ENCODE results near the gene GLIS1.

The GLIS1 gene

DNA sequence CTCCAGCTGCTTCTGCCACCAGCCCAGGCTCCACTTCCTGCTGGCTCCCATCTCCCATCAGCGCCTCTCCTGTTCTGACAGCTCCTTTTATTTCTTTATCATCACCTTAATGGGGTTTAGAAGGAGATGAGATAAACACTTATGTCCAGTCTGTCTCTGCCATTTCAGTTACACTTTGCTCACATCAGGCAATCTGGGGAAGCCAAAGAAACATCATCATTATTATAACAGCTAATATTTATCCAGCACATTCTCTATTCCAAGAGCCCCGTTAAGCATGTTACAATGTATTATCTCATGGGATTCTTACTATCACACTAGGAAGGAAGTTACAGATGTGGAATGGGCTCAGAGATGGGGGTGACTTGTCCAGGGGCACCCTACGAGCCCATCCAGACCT, 248.6 kb downstream of the GLIS1 start:
- POLR2A ChIA-PET: no interaction called here
- CTCF ChIA-PET: interaction anchor here (1.1 to 8.9 kb wide), 5 partner anchors 11 to 265 kb away, joined by 3 to 191 read pairs (median 3); partner anchors contain the start of gene GLIS1
- no peak for DNase-seq (ENCODE audit: low read depth, low spot score)
- TF ChIP-seq, protein P1, sequence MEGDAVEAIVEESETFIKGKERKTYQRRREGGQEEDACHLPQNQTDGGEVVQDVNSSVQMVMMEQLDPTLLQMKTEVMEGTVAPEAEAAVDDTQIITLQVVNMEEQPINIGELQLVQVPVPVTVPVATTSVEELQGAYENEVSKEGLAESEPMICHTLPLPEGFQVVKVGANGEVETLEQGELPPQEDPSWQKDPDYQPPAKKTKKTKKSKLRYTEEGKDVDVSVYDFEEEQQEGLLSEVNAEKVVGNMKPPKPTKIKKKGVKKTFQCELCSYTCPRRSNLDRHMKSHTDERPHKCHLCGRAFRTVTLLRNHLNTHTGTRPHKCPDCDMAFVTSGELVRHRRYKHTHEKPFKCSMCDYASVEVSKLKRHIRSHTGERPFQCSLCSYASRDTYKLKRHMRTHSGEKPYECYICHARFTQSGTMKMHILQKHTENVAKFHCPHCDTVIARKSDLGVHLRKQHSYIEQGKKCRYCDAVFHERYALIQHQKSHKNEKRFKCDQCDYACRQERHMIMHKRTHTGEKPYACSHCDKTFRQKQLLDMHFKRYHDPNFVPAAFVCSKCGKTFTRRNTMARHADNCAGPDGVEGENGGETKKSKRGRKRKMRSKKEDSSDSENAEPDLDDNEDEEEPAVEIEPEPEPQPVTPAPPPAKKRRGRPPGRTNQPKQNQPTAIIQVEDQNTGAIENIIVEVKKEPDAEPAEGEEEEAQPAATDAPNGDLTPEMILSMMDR (IDR thresholded peaks at IDR 0.05; ENCODE audit: insufficient read depth, low read length, missing control alignments): no peak
- H3K4me3 ChIP-seq (ENCODE audit: low read depth, low read length): no peak overlapping the region

DNA sequence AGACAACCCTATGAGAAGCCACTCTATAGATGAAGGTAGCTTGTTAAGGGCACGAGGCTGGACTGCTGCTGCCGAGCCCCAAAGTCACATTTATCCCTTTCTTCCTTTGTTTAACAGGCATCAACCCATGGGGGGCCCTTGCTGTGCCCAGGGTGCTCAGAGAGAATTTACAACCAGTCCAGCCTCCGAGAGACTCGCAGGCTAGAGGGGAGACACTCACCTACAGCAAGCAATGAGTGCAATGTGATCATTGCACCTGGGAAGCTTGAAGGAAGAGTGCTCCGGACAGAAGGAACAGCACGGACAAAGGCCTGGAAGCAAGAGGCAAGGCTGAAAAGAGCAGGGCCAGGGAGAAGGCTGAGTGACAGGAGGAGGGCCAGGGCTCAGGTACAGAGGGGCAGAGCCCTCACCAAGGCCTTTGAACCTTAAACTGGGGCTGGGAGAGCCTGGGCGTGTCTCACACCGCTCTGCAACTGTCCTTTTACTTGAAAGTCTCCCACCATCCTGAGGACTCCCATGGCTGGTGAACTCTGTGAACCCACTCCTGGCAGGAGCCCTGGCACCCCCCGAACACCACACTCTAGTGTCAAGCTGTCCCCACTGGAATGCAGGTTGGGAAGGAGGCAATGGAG, 252.5 kb downstream of the GLIS1 start:
- ChIA-PET POLR2A (no interaction called here), CTCF (interaction anchor here (0.7 to 8.9 kb wide), 48 partner anchors 8 to 1324 kb away, joined by 3 to 191 read pairs (median 5); no protein-coding TSS in a partner anchor)
- no peak for DNase-seq (ENCODE audit: low read depth, low spot score)
- TF ChIP-seq, protein P1 (IDR thresholded peaks at IDR 0.05; ENCODE audit: insufficient read depth, low read length, missing control alignments): no peak
- no peak overlapping the region for H3K4me3 ChIP-seq (ENCODE audit: low read depth, low read length)

DNA sequence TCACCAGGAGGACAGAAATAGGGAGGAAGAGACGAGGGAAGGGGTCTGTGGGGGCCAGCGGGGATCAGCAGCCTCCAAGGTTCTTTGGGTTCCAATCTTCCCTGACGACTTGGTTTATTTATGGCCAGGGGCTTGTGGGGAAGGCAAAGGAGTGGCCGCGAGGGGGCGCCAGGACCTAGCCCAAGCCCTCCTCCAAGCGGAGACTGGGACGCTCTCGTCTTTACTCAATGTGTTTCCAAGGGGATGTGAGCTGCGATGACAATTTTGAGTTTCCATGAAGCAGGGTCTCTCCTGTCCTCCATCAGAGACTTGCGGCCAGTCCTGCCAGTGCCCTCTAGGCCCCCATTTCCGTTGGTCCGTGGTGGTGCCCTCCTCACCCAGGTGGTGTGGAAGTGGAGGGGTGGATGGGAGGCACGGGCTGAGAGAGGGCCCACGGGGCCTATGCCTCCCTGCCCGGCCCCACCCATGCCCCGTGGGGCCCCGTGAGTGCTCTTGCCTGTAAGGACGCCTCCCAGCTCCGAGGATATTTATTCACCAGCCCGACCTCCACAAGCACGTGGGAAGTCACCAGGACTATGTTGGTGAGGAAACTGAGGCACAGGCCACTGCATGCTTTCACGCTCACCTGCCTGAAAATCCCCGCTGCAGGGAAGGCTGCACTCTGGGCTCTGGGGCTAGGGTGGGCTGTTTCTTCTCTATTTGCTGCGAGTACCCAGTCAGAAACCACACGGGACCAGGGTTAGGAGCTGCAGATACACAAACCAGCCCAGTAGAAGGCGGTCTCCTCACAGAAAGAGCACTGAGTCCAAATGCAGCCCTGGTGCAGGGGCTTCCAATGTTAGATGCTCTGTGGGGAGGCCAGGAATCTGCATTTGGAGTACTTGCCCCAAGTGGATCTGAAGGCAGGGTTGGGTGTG, 253.2 kb downstream of the GLIS1 start:
- POLR2A ChIA-PET: no interaction called here

DNA sequence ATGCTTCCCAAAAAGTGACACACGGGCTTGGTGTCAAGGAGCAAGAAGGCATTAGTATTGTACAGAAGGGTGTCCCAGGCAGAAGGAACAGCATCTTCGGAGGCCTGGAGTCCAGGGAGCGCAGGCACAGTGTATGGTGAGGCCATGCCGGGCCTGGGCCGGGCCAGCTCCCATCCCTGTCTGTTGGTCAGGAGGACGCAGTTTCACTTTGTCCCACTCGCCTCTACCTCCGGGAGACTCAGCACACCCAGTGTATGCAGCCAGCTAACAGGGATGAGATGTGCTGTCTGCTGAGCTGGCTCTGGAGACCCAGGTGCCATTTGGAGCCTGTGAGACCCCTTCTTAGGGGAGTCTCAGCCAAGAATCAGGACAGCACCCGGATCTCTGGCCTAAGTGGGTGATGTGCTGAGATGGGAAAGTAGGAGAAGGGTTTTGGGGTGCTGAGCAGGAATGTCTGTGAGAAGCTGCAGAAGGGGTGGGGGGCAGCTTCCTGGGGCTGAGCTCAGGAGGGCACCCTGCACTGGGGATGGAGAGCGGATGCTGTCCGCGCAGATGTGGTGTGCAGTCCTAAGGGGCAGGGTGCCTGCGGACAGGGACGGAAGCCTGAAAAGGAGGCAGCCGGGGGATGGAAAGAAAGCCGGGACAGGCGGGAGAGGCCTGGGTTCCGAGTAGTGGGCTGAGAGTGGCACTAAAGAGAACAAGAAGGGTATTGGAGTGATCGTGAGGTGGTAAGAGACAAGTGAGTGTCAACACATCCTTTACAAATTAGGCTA, 254.1 kb downstream of the GLIS1 start:
- no peak for DNase-seq (ENCODE audit: low read depth, low spot score)
- POLR2A ChIA-PET: no interaction called here
- TF ChIP-seq, protein P1 (IDR thresholded peaks at IDR 0.05; ENCODE audit: insufficient read depth, low read length, missing control alignments): no peak

More for the DNA sequence above, 253.2 kb downstream of the GLIS1 start:
- TF ChIP-seq, protein P1 (IDR thresholded peaks at IDR 0.05; ENCODE audit: insufficient read depth, low read length, missing control alignments): peak; percentile 93
- CTCF ChIA-PET: interaction anchor here (0.6 to 8.9 kb wide), 60 partner anchors 9 to 1324 kb away, joined by 3 to 191 read pairs (median 4); no protein-coding TSS in a partner anchor
- H3K4me3 ChIP-seq (ENCODE audit: low read depth, low read length): no peak overlapping the region; the same call in 1 of the 2 replicates
- no peak for DNase-seq (ENCODE audit: low read depth, low spot score)

DNA sequence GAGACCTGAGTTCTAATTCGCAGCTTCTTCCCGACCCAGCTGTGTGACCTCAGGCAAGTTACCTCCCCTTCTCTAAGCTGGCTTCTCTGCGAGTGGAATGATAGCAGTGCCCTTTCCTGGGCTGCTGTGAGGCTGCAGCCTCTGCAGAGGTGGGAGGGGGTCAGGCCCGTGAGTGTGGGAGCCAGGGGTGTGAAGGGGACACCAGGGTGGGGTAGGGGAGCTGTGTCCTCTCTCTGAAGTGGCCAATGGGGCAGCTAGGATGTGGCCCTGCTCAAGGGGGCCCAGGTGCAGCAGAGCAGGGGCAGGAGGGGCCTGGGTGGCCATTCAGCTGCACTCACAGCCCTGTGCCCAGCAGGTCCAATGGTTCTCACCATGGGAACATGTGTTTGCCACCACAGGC, 255.3 kb downstream of the GLIS1 start:
- no peak for DNase-seq (ENCODE audit: low read depth, low spot score)
- no peak overlapping the region for H3K4me3 ChIP-seq (ENCODE audit: low read depth, low read length)
- CTCF ChIA-PET: interaction anchor here (0.9 to 8.9 kb wide), 17 partner anchors 11 to 373 kb away, joined by 3 to 191 read pairs (median 5); no protein-coding TSS in a partner anchor
- POLR2A ChIA-PET: no interaction called here
- TF ChIP-seq, protein P1 (IDR thresholded peaks at IDR 0.05; ENCODE audit: insufficient read depth, low read length, missing control alignments): no peak

More for the DNA sequence above, 254.1 kb downstream of the GLIS1 start:
- CTCF ChIA-PET: interaction anchor here (0.6 to 8.9 kb wide), 37 partner anchors 10 to 393 kb away, joined by 3 to 191 read pairs (median 3); no protein-coding TSS in a partner anchor
- no peak overlapping the region for H3K4me3 ChIP-seq (ENCODE audit: low read depth, low read length)
